ENCODE results near the gene PDE12.
A peak's percentile ranks its signal among the peaks of the same experiment; 100 is the strongest.

Gene PDE12, protein sequence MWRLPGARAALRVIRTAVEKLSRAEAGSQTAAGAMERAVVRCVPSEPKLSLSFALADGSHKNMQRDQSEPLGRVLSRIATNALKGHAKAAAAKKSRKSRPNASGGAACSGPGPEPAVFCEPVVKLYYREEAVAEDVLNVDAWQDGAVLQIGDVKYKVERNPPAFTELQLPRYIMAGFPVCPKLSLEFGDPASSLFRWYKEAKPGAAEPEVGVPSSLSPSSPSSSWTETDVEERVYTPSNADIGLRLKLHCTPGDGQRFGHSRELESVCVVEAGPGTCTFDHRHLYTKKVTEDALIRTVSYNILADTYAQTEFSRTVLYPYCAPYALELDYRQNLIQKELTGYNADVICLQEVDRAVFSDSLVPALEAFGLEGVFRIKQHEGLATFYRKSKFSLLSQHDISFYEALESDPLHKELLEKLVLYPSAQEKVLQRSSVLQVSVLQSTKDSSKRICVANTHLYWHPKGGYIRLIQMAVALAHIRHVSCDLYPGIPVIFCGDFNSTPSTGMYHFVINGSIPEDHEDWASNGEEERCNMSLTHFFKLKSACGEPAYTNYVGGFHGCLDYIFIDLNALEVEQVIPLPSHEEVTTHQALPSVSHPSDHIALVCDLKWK

DNA sequence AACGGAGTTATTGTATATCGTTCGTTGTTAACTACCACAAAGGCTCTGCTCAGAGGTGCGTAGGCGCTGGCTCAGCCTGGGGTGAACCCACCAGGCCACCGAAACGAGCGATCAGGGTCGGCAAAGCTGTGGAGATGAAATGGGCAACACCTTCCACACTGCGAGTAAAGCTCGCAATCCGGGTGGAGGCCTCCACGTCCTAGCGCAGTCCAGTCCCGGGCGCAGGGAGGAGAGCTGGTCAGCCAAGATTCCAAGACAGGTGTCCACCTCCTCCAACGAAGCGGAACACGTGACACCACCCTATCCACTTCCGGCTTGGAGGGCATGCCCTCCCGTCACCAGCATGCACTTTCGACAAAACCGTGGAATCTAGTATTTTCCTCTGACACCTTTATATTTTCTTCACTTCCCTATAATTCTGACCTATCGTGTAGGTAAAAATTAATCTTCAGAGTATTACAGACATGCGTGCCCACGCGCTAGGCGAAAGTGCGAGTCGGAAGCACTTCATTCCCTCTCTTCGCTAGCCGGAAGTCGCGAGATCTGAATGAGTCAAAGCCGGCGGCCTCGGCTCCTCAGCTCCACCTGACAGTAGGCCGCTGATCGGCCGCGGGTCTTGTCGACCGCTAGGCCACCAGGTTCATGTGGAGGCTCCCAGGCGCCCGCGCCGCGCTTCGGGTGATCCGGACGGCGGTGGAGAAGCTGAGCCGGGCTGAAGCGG, at the start of gene PDE12:
TSS of gene PDE12 (plus strand) at position 537 of the 721 bp plus-strand sequence. CDS start at position 643, 106 bp downstream.
- peak; percentile 88 for DNase-seq

DNA sequence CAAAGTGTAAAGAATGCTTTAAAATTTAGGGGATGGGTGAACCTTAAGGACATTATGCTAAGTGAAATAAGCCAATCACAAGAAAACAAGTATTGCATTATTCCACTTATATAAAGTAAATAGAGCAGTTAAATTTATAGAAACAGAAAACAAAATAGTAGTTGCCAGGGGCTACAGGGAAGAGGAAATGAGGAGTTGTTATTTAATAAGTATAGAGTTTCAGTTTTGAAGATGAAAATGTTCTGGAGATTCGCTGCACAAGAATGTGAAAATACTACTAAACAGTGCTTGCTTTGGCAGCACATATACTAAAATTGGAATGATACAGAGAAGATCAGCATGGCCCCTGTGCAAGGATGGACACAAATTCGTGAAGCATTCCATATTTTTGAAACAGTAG, 43.9 kb upstream of the PDE12 start:
- no peak for DNase-seq

GRCh38 chr3:57518276-57518915, 37.7 kb upstream of the PDE12 start:
- no peak for DNase-seq

GRCh38 chr3:57530071-57530608, 25.9 kb upstream of the PDE12 start:
- no peak for DNase-seq

- DNase-seq: no peak
Measured at GRCh38 chr3:57538465-57538864, 17.6 kb upstream of the PDE12 start.

DNA sequence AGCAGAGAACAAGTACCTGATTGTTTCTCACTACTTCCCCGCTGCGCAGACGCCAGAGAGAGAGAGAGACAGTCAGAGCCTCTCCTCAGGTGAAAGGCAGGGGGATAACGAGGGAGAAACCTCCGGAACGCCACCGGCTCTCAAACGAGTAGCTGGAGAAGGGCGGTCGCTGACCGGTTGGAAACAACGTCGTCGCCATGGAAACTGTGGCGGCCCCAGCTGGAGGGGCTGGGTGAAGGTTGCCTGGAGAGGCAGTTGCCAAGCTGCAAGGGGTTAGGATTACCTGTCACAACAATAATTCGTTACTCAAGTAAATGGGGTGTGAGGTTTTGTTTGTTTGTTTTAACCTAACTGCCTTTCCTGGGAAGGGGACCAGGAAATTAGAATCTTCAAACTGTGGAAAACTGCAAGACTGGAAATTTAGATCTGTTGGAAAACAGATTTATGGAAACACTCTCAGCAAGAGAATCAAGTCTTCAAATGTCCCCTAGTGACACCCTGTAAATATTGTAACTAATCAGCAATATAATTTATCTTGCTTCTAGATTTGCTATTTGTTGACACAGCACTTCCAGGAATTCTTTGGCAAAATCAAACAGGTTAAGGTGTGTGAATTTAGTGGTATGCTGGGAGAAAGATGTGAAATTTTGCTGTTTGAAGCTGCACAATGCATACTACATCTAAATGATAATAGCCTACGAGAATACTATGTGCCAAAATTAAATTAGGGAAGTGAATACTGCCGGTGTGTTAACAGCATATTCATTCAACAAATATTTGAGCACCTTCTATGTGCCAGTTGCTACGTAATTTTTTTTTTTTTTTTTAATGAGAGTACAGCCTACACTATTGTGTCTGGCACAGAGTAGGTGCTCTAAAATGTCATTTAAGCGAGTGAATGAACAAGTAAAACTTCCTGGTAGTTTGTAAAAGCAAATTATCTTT, 11.6 kb upstream of the PDE12 start, which contains the start of gene DNAH12:
TSS of gene DNAH12 (minus strand) at position 164 of the 945 bp plus-strand sequence. CDS start 1,474 bp downstream, outside the sequence.
- DNase-seq: no peak

DNA sequence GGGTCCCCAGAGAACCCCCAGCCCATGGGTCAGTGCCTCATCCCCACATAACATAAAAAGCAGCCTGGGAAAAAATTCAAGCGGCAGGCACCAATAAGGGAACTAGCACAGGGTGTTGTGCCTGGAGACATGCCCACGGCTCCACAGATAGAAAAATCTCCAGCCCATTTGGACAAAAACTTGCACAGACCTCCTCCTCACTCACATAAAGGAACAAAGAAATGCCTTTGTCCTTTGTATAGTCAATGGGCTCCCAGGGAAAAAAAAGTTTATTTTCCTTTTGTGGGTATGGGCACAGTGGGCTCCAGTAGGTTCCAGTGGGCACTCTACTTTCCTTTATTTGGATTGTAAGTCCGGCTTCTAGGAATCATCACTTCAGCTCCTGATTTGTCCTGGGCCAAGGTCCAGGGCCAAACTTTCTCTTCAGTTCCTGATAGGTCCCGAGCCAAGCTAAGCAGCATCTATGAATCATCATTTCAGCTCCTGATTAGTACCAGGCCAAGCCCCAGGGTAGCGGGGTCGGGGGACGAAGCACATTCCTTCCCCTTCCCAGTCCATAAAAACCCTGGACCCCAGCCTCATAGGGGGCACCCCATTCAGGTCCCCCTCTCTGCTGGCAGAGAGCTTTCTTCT, 10.3 kb upstream of the PDE12 start:
- DNase-seq: no peak

DNA sequence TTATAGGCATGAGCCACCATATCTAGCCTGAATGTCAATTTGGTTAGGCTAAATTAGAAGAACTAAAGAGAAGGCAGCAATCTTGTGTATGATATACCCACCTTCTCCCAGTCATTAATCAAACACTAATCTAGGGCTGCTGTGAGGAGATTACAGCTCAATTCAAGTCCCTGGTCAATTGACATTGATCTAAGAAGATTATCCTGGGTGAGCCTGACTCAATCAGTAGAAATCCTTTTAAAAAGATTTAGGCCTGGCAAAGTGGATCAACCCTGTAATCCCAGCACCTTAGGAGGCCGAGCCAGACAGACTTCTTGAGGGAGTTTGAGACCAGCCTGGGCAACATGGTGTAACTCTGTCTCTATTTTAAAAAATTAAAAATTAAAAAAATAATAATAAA, 9.5 kb upstream of the PDE12 start:
- no peak for DNase-seq

GRCh38 chr3:57555306-57555705, 768 bp upstream of the PDE12 start:
- DNase-seq: no peak

DNA sequence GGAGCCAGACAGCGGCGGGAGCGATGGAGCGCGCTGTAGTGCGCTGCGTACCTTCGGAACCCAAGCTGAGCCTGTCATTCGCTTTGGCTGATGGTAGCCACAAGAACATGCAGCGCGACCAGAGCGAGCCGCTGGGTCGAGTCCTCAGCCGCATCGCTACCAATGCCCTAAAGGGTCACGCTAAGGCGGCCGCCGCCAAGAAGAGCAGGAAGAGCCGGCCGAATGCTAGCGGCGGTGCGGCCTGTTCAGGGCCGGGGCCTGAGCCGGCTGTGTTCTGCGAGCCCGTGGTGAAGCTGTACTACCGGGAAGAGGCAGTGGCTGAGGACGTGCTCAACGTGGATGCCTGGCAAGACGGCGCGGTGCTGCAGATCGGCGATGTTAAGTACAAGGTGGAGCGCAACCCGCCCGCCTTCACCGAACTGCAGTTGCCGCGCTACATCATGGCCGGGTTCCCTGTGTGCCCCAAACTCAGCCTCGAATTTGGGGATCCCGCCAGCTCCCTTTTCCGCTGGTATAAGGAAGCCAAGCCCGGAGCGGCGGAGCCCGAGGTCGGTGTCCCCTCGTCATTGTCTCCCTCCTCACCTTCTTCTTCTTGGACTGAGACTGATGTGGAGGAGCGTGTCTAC, 498 bp downstream of the PDE12 start:
- DNase-seq: peak; percentile 10

DNA sequence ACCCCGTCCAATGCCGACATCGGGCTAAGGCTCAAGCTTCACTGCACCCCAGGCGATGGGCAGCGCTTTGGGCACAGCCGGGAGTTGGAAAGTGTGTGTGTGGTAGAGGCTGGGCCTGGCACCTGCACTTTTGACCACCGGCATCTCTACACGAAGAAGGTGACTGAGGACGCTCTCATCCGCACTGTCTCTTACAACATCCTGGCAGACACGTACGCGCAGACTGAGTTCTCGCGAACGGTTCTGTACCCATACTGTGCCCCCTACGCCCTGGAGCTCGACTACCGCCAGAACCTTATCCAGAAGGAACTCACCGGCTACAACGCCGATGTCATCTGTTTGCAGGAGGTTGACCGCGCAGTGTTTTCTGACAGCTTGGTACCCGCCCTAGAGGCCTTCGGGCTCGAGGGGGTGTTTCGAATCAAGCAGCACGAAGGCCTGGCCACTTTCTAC, 1.0 kb downstream of the PDE12 start:
- DNase-seq: peak; percentile 36

DNA sequence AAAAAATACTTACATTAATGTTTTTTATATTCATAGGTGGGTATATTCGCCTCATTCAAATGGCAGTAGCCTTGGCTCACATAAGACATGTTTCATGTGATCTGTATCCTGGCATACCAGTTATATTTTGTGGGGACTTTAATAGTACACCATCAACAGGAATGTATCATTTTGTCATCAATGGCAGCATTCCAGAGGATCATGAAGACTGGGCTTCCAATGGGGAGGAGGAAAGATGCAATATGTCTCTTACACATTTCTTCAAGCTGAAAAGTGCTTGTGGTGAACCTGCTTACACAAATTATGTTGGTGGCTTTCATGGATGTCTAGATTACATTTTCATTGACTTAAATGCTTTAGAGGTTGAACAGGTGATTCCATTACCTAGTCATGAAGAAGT, 3.5 kb downstream of the PDE12 start:
- DNase-seq: no peak

DNA sequence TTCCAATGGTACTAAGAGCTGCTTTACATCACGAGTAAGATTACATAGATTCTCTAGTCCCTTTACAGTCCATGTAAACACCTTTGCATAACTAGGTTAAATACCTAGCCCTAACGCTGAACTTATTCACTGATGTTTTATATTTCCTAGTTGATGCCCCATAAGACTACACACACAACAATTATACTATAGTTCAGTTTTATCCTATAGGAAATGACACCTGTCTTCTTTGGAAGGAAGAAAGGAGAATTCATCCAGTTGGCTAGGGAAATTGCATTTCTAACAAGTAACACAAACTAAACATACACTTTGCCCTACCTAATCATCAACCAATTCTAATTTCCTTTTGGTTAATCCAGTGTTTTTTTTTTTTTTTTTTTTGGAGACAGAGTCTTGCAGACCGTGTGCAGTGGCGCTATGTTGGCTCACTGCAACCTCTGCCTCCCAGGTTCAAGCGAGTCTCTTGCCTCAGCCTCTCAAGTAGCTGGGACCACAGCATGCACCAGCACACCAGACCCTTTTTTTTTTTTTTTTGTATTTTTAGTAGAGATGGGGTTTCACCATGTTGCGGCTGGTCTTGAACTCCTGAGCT, 13.9 kb downstream of the PDE12 start:
- DNase-seq: no peak

DNA sequence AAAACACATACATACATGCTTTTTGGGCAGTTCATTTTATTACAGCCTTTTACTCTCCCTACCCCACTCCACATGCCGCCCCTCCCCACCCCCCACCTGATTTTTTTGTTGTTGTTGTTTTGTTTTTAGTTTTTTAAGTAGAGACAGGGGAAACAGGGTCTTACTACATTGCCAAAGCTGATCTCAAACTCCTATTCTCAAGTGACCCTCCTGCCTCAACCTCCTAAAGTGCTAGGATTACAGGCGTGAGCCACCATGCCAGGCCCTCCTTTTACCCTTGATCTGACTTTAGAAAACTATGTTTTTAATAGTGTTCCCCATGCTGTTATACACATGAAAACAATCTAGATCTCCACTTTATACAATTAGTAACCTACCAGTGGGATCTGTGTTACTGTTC, 14.8 kb downstream of the PDE12 start:
- DNase-seq: no peak

GRCh38 chr3:57572096-57572495, 16.0 kb downstream of the PDE12 start:
- DNase-seq: no peak

DNA sequence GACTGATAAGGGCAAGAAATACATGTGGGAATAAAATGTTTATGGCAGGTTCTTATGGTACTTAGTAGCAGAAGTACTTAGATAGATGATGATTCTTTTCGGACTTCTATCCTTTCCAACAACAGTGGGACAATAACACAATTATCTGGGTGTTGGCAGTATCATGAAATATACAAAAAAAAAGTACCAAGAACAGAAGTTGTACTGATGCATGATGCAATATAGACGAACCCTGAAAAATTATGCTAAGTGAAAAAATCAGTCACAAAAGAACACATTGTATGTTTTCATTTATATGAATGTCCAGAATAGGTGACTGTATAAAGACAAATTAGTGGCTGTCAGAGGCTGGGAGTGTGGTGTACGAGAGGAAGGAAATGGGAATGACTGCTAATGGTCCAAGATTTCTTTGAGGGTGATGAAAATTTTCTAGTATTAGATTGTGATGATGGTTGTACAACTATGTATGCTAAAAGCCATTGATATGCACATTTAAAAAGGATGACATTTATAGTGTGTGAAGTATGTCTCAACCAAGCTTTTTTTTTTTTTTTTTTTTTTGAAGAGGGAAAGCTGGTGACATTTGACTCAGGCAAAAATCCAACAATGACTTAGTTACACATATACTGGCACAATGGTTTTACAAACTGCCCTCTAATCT, 20.0 kb downstream of the PDE12 start:
- DNase-seq: no peak

DNA sequence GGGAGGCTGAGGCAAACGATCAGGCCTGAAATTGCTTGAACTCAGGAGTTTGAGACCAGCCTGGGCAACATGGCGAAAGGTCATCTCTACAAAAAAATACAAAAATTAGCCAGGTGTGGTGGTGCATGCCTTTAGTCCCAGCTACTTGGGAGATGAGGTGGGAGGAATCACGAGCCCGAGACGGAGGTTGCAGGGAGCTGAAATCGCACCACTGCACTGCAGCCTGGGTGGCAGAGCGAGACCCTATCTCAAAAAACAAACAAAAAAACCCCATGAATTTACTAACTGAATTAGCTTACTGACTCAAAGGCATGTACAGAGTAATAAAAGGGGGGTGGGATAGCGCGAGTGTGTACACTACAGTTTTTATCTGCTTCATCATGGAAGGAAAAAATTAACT, 21.7 kb downstream of the PDE12 start:
- DNase-seq: no peak

DNA sequence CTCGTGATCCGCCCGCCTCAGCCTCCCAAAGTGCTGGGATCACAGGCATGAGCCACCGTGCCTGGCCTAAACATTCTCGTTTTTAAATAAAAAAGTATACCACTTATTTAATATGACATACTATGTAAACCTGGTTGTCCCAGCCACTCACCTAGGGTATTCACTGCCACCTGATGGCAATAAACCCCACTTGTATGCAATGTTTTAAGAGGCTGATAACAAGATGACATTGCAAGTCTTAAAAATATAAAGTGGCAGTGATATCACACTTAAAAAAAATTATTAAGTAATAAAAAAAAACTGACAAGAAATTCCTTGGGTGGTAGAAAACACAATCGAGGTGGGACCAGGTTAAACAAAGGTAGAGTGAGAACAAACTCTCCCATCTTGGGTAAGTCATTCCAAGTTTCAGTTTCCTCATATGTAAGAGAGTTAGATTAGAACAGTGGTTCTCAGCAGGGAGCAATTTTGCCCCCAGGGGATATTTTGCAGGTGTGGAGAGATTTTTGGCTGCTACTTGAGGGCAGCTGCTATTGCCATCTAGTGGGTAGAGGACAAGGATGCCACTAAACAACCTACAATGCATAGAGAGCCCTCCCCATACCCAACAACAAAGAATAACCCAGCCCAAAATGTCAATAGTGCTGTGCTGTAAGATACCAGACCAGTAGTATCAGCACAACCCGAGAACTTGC, 26.5 kb downstream of the PDE12 start:
- DNase-seq: peak; percentile 13

DNA sequence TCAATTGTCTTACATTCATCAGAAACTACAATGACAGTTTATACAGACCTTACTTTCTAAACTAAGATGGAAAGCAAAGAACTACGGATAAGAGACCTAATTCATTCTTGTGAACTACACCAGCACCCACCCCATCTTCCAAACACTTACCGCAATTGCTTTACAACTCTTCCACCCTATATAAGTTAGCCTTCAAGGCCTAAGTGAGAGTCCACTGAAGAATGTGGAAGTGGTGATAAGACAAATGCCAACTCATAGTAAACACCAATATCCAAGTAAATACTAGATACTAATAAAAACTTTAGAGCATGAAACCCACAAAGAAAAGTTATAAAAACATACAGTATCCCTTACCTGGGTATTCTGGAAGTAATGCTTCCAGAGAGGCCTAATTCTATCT, 27.5 kb downstream of the PDE12 start:
- DNase-seq: no peak
